GM19099 (cell line): ENCODE results near the gene C1orf167.

Experiments used
- POLR2A ChIP-seq: IDR thresholded peaks from 3 replicates; pipeline ENCODE4 v1.6.1; 2011; ENCODE audit warnings: low read depth; ENCODE audit not compliant: insufficient read length; ENCODE audit errors: extremely low read depth

C1orf167 gene

GRCh38 chr1:11731691-11732283, 30.2 kb upstream of the C1orf167 start:
- TF ChIP-seq POLR2A: no peak

DNA sequence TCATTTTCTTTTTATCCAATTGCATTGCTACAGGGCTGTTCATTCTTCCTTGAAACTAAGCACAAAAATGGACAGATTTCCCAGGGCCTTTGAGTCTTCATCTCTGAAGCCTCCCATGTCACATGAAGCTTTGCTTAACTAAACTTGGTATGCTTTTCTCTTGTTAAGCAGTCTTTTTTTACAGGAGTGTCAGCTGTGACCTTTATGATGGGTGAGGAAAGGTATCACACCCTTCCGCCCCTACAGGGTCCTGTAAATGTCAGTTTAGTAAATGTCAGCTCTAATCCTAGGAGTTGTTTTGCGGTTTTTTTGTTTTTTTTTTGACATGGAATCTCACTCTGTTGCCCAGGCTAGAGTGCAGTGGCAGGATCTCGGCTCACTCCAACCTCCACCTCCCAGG, 28.7 kb upstream of the C1orf167 start:
- TF ChIP-seq POLR2A: no peak

GRCh38 chr1:11735531-11735853, 26.5 kb upstream of the C1orf167 start:
- TF ChIP-seq POLR2A: no peak

DNA sequence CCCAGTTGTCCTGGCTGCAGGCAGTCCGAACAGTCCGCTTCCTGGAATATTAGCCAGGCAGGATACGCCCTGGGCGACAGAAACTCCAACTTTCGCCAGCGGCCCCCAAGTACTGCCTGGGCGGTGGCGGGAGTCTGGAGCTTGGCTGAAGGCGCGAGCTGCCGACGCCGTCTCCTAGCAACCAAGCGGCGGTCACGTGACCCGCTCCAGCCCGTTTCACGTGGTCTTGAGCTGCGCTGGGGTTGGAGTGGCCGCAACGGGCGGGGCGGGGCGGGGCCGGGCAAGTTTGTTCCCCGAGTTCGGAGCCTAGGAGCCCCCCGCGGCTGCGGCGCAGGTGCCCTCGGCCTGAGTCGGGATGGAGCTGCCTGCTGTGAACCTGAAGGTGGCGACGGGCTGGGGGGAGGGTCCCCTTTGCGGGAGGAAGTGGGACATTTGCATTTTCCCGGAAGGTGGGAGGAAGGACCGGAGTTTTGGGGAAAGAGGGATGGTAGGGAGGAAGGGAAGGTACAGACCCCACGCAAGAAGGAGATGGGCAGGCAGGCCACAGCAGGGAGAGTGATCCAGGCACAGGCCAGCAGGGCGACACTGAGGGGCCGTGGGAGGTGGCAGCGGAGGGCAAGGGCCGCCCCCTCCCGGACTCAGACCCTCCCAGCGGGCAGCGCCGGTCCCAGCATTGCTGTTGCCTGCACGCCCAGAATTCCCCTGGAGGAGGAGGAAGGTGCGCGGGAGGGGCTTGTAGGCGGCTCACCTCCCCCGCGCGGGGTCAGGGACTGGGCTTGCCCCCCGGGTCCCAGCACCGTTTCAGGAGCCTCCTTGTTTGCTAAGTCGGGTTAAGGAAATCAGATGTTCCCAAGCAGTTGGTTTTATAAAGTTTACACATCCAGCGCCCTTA, 25.9 kb upstream of the C1orf167 start, which contains the start of gene AGTRAP:
Gene AGTRAP, plus strand, starts transcription at position 283 of the 892 bp plus-strand sequence. Its CDS starts 73 bp downstream, at position 356.
- peak; percentile 58 for TF ChIP-seq POLR2A

- TF ChIP-seq POLR2A: no peak
Observed at GRCh38 chr1:11736746-11737639, 25.0 kb upstream of the C1orf167 start.

DNA sequence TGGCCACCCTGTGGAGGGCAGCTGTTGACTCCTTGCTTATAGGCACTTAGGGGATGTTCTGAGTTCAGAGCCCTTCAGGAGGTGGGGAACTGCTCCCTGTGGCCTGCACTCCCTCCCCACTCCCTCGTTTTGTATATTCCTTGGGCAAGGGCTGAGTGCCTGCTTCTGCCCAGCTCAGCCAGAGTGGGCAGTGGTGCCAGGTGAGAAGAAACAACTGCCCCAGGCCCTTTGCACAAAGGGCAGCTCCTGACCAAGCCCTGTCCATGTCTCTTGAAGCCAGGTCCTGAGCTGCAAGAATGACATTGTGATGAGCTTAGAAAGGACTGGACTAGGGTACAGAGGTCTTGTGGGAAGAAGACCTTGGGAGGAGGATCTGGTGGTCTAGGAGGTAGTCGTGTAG, 23.9 kb upstream of the C1orf167 start:
- TF ChIP-seq POLR2A: no peak

- no peak for TF ChIP-seq POLR2A
Observed at GRCh38 chr1:11738783-11739182, 23.2 kb upstream of the C1orf167 start.

DNA sequence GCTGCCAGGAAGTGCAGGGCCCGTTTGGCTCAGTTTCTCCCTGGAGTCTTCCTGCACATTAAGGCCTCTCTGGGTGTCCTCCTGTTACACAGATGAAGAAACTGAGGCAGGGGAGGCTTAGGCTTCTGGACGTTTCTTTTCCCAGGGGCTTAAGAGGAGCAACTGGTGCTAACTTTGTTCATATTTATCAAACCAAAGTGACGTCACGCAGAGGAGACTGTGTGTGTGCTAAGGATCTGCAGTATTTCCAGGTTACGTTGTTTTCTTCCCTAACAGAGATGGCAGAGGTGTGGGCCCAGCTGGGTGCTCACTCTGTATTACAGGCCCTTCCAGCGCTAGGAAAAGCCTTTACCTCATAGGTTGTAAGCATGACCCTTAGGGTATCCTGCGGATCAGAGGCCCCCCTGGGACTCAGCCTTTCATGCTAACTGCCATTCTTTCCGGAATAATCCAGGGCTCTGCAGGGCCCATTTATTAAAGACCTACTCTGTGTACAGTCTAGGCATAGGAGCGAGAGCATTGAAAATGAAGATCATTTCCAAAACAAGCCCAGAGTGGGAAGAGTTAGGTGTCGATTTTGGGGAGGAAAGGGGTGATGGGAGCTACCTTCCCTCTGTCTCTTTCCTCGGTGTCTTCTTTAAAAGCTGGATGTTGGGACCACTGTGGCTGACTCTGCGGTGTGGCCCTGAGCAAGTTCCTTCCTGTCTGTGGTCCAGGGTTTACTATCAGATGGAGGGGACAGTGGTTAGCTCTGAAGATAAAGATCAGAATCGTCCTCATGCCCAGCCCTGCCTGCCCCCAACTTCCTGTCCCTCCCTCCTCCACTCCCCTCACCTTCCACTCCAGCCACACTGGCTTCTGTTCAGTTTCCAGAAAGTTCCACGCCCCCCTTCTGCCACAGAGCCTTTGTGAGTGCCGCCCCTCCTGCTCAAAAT, 21.5 kb upstream of the C1orf167 start:
- TF ChIP-seq POLR2A: no peak

DNA sequence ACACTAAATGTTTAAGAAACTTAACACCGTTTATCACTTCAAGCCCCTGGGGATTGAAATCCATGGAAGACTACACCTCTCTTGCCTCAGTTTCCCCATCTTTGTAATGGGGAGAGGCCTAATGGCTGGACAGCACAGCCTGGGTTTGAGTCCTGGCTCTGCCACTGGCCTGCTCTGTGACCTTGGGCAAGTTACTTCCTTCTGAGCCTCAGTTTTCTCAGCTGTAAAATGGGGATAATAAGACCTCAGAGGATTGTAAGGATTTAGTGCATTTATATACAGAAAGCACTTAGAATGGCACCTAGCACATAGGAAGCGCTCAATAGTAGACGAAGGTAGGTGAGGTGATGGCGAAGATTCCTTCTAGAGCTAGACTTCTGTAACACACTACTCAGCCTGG, 20.5 kb upstream of the C1orf167 start:
- TF ChIP-seq POLR2A: no peak

- no peak for TF ChIP-seq POLR2A
Observed at GRCh38 chr1:11741919-11742558, 20.0 kb upstream of the C1orf167 start.

GRCh38 chr1:11744287-11744686, 17.7 kb upstream of the C1orf167 start:
- no peak for TF ChIP-seq POLR2A

- TF ChIP-seq POLR2A: no peak
Observed at GRCh38 chr1:11746092-11746491, 15.9 kb upstream of the C1orf167 start.

DNA sequence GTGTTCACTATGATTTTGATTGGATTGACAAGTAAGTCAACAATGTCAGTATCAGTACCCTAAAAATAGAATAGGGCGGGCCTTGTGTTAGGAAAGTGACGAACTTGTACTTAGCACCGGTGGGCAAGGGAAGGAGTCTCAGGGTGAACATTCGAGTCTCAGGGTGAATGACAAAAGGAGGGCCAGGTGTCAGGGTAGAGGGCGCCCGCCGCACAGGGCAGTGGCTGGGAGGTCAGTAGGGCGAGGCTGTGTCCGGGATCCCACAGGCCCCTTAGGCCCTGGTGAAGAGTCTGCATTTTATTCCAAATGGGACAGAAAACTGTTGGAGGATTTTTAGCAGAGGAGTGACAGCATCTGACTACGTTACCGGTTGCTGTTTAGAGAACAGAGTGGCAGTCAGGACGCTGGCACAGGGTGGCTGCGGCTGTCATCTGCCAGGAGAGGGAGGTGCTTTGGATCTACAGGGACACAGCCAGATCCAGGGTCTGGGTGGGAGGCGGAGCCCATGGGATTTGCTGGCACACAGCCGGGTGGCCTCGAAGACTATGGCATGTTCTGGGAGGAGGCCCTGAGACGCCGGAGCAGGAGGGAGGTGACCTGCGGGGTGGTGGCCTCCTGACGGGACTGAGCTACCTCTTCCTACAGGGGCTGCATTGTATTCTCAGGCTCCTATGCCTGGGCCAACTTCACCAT, 15.1 kb upstream of the C1orf167 start:
- TF ChIP-seq POLR2A: no peak
